T-cell (primary cell): Measurements from ENCODE around the gene ASB13. TPM values are rescaled to one million over a fixed set of nuclear protein-coding genes. Genes with fewer than 3 reads are reported as not detected.

Experiments used
- ATAC-seq, 4 experiments: fragments of 200-7000 bp in 3 of 4; fragments of 150-1000 bp in 1 of 4; cut with Tn5 transposase; replicated peaks in 1 of 4; 1 replicate in 3 of 4; 2 replicates in 1 of 4; pipeline ENCODE4 v1.10.0; 2021; ENCODE audit warnings: moderate library complexity in 3 of 4, mild to moderate bottlenecking in 2 of 4, moderate number of reproducible peaks in 1 of 4
- CTCF ChIA-PET, 2 donors: fragments of 300-600 bp; sonication (Branson Sonifier 250); formaldehyde crosslinking; loops; one replicate each; lab custom pipeline; 2022; ENCODE audit warnings: antibody characterized with exemption in 2 of 2; lab: Charles Lee
- POLR2A ChIA-PET, 2 donors: fragments of 300-600 bp; sonication (Branson Sonifier 250); formaldehyde crosslinking; loops; one replicate each; lab custom pipeline; 2022; ENCODE audit warnings: antibody characterized with exemption in 2 of 2; lab: Charles Lee
- DNase-seq, 35 experiments: peaks; one replicate each; pipeline versions ENCODE4 v3.0.0 to v3.0.0-alpha.2; 2013 to 2023
- H3K27ac ChIP-seq: one replicate; pipeline ENCODE4 v1.5.1; 2013; ENCODE audit warnings: low read length
- H3K27me3 ChIP-seq, 2 experiments: replicated peaks in 1 of 2; 1 replicate in 1 of 2; 2 replicates in 1 of 2; pipeline versions ENCODE4 v1.6.1 to v1.7.0; 2013; ENCODE audit warnings: low read length in 1 of 2, mixed read lengths in 1 of 2; ENCODE audit not compliant: control insufficient read depth in 2 of 2, insufficient read depth in 2 of 2; ENCODE audit errors: extremely low read depth in 1 of 2
- H3K36me3 ChIP-seq, 2 donors: 1 replicate in 1 of 2; 2 replicates in 1 of 2; pipeline versions ENCODE4 v1.6.1 to v1.7.0; 2013; ENCODE audit warnings: low read length in 1 of 2; ENCODE audit not compliant: control insufficient read depth in 2 of 2, insufficient read depth in 1 of 2; ENCODE audit errors: extremely low read depth in 1 of 2
- H3K4me1 ChIP-seq, 2 experiments: 1 replicate in 1 of 2; 2 replicates in 1 of 2; pipeline versions ENCODE4 v1.6.1 to v1.7.0; 2013; ENCODE audit warnings: low read length in 2 of 2, mixed read lengths in 1 of 2; ENCODE audit not compliant: insufficient read depth in 2 of 2, control insufficient read depth in 1 of 2; ENCODE audit errors: extremely low read depth in 1 of 2
- H3K4me3 ChIP-seq, 2 donors: 1 replicate in 1 of 2; 2 replicates in 1 of 2; pipeline versions ENCODE4 v1.5.1 to v1.7.0; 2013; ENCODE audit warnings: mild to moderate bottlenecking in 2 of 2, low read length in 1 of 2, moderate library complexity in 1 of 2; ENCODE audit not compliant: control insufficient read depth in 1 of 2; ENCODE audit errors: extremely low read depth in 1 of 2
- H3K9me3 ChIP-seq: 2 replicates; pipeline ENCODE4 v1.7.0; 2013
- H3K27ac Mint-ChIP-seq, 2 donors: one replicate each; pipeline ENCODE4 v1.8.0; 2020 to 2021; ENCODE audit warnings: mild to moderate bottlenecking in 2 of 2, mixed read lengths in 2 of 2
- H3K27me3 Mint-ChIP-seq, 2 donors: one replicate each; pipeline ENCODE4 v1.8.0; 2021 to 2022; ENCODE audit warnings: mixed read lengths in 2 of 2
- H3K36me3 Mint-ChIP-seq: one replicate; pipeline ENCODE4 v1.8.0; 2021; ENCODE audit warnings: mixed read lengths
- H3K4me1 Mint-ChIP-seq, 3 donors: one replicate each; pipeline ENCODE4 v1.8.0; 2020 to 2022; ENCODE audit warnings: mixed read lengths in 3 of 3, mild to moderate bottlenecking in 1 of 3
- H3K4me3 Mint-ChIP-seq, 3 donors: one replicate each; pipeline ENCODE4 v1.8.0; 2020 to 2022; ENCODE audit warnings: mild to moderate bottlenecking in 3 of 3, mixed read lengths in 3 of 3, moderate library complexity in 3 of 3
- H3K9me3 Mint-ChIP-seq, 3 donors: one replicate each; pipeline ENCODE4 v1.8.0; 2020 to 2022; ENCODE audit warnings: mixed read lengths in 3 of 3
- WGBS: methylation state at CpG from one replicate; pipeline ENCODE4 v1.1.5; 2013; ENCODE audit warnings: missing lambda C conversion rate; ENCODE audit not compliant: insufficient coverage; 5-methylcytosine and 5-hydroxymethylcytosine counted together
- total RNA-seq, 35 experiments: library from RNA in 6 of 35; stranded (reverse) in 6 of 35; fragments of 120-200 nt in 1 of 35; gene quantifications; one replicate each; pipeline versions ENCODE4 v1.2.1 to v1.2.4 and lab custom pipeline; 2013 to 2026

Gene ASB13
- total RNA-seq, 5 donors from 2014 or later (not counting 1 experiment from before 2014, with no cell fraction given), result 9.4 to 22.8 (median 14.1) TPM

GRCh38 chr10:5645944-5646617 is 20.3 kb downstream of the ASB13 start:
- DNase-seq (no peak), ATAC-seq (no peak)
- no peak overlapping the region for H3K27ac Mint-ChIP-seq
- ChIA-PET POLR2A (no interaction called here), CTCF (interaction anchor here in 1 of 2 donors (1.0 kb wide), 1 partner anchor 16 kb away, joined by 3 read pairs; no protein-coding TSS in a partner anchor)
- no peaks in the 10 kb centered on the region for H3K9me3 Mint-ChIP-seq
- H3K4me1 ChIP-seq, result no peaks in the 10 kb centered on the region
- H3K27me3 ChIP-seq, result no peaks in the 10 kb centered on the region
- 85% methylated on average over 11 of the region's 21 CpGs for WGBS
- peaks cover 28% of the 10 kb centered on the region for H3K36me3 Mint-ChIP-seq
- H3K27ac ChIP-seq, result no peak overlapping the region
- H3K36me3 ChIP-seq, result peaks cover 0 to 5% of the 10 kb centered on the region in 2 donors
- H3K9me3 ChIP-seq, result no peaks in the 10 kb centered on the region
- H3K4me1 Mint-ChIP-seq, result no peaks in the 10 kb centered on the region
- H3K27me3 Mint-ChIP-seq, result no peaks in the 10 kb centered on the region
- H3K4me3 ChIP-seq, result no peak overlapping the region
- no peak overlapping the region for H3K4me3 Mint-ChIP-seq

- H3K4me3 Mint-ChIP-seq, result no peak overlapping the region
- Histone ChIP-seq H3K4me1 (no peaks in the 10 kb centered on the region), H3K4me3 (no peak overlapping the region), H3K9me3 (no peaks in the 10 kb centered on the region), H3K27me3 (no peaks in the 10 kb centered on the region), H3K36me3 (peaks cover 0 to 8% of the 10 kb centered on the region in 2 donors), H3K27ac (no peak overlapping the region)
- H3K27me3 Mint-ChIP-seq, result no peaks in the 10 kb centered on the region
- 89% methylated on average over 9 of the region's 11 CpGs for WGBS
- CTCF ChIA-PET, result no interaction called here
- H3K4me1 Mint-ChIP-seq, result no peaks in the 10 kb centered on the region
- POLR2A ChIA-PET, result no interaction called here
- no peaks in the 10 kb centered on the region for H3K9me3 Mint-ChIP-seq
- DNase-seq, result no peak
- H3K36me3 Mint-ChIP-seq, result peaks cover 32% of the 10 kb centered on the region
- no peak for ATAC-seq
- no peak overlapping the region for H3K27ac Mint-ChIP-seq
These were observed 21.0 kb downstream of the ASB13 start for GRCh38 chr10:5645375-5645774.

- 100% methylated on average over 1 of the region's 6 CpGs for WGBS
- Mint-ChIP-seq H3K27me3 (no peaks in the 10 kb centered on the region), H3K9me3 (no peaks in the 10 kb centered on the region), H3K4me3 (no peak overlapping the region), H3K27ac (no peak overlapping the region), H3K4me1 (no peaks in the 10 kb centered on the region), H3K36me3 (peaks cover 30% of the 10 kb centered on the region)
- no peak overlapping the region for H3K27ac ChIP-seq
- H3K4me3 ChIP-seq, result no peak overlapping the region
- H3K9me3 ChIP-seq, result no peaks in the 10 kb centered on the region
- no peaks in the 10 kb centered on the region for H3K27me3 ChIP-seq
- H3K4me1 ChIP-seq, result no peaks in the 10 kb centered on the region
- CTCF ChIA-PET, result interaction anchor here in 1 of 2 donors (0.6 kb wide), 1 partner anchor 203 kb away, joined by 3 read pairs; no protein-coding TSS in a partner anchor
- no peak for DNase-seq
- ATAC-seq, result no peak
- peaks cover 0 to 10% of the 10 kb centered on the region in 2 donors for H3K36me3 ChIP-seq
- POLR2A ChIA-PET, result interaction anchor here in 1 of 2 donors (0.6 kb wide), 1 partner anchor 210 kb away, joined by 7 read pairs; no protein-coding TSS in a partner anchor
These were observed 21.5 kb downstream of the ASB13 start for GRCh38 chr10:5644930-5645329.

GRCh38 chr10:5643346-5644067 is 22.9 kb downstream of the ASB13 start:
- Histone ChIP-seq H3K36me3 (peaks cover 0 to 13% of the 10 kb centered on the region in 2 donors), H3K4me3 (no peak overlapping the region), H3K27me3 (no peaks in the 10 kb centered on the region), H3K4me1 (no peaks in the 10 kb centered on the region), H3K27ac (no peak overlapping the region), H3K9me3 (no peaks in the 10 kb centered on the region)
- no peak for ATAC-seq
- DNase-seq, result no peak
- Mint-ChIP-seq H3K36me3 (peaks cover 34% of the 10 kb centered on the region), H3K27ac (no peak overlapping the region), H3K4me1 (no peaks in the 10 kb centered on the region), H3K4me3 (no peak overlapping the region), H3K27me3 (no peaks in the 10 kb centered on the region), H3K9me3 (no peaks in the 10 kb centered on the region)
- ChIA-PET POLR2A (interaction anchor here in 1 of 2 donors (0.5 kb wide), 1 partner anchor 456 kb away, joined by 3 read pairs; no protein-coding TSS in a partner anchor), CTCF (interaction anchor here (0.5 to 0.6 kb wide), 3 partner anchors 49 to 227 kb away, joined by 4 to 5 read pairs (median 5); no protein-coding TSS in a partner anchor)
- 83% methylated on average over 3 of the region's 8 CpGs for WGBS

- no peak overlapping the region for H3K27ac ChIP-seq
- WGBS, result 98% methylated on average over 21 of the region's 25 CpGs
- POLR2A ChIA-PET, result no interaction called here
- H3K4me3 ChIP-seq, result no peak overlapping the region
- H3K4me3 Mint-ChIP-seq, result no peak overlapping the region
- ATAC-seq (no peak), DNase-seq (no peak)
- no peak overlapping the region for H3K27ac Mint-ChIP-seq
- H3K4me1 Mint-ChIP-seq, result no peaks in the 10 kb centered on the region
- no peaks in the 10 kb centered on the region for H3K9me3 Mint-ChIP-seq
- no peaks in the 10 kb centered on the region for H3K9me3 ChIP-seq
- H3K27me3 Mint-ChIP-seq, result no peaks in the 10 kb centered on the region
- CTCF ChIA-PET, result no interaction called here
- H3K36me3 ChIP-seq, result peaks cover 0 to 10% of the 10 kb centered on the region in 2 donors
- no peaks in the 10 kb centered on the region for H3K27me3 ChIP-seq
- no peaks in the 10 kb centered on the region for H3K4me1 ChIP-seq
- peaks cover 34% of the 10 kb centered on the region for H3K36me3 Mint-ChIP-seq
These were observed 24.9 kb downstream of the ASB13 start for GRCh38 chr10:5641501-5641900.

- H3K4me1 Mint-ChIP-seq, result no peaks in the 10 kb centered on the region
- POLR2A ChIA-PET, result no interaction called here
- no peaks in the 10 kb centered on the region for H3K27me3 ChIP-seq
These were observed 25.9 kb downstream of the ASB13 start for GRCh38 chr10:5640501-5640900.

More at GRCh38 chr10:5640501-5640900, 25.9 kb downstream of the ASB13 start:
- no peaks in the 10 kb centered on the region for H3K4me1 ChIP-seq
- 96% methylated on average over 10 of the region's 13 CpGs for WGBS
- DNase-seq, result no peak
- H3K36me3 ChIP-seq, result peaks cover 0 to 10% of the 10 kb centered on the region in 2 donors
- no peak for ATAC-seq
- CTCF ChIA-PET, result no interaction called here
- H3K27me3 Mint-ChIP-seq, result no peaks in the 10 kb centered on the region
- H3K36me3 Mint-ChIP-seq, result peaks cover 34% of the 10 kb centered on the region
- no peaks in the 10 kb centered on the region for H3K9me3 ChIP-seq
- no peak overlapping the region for H3K4me3 ChIP-seq
- no peak overlapping the region for H3K4me3 Mint-ChIP-seq
- no peak overlapping the region for H3K27ac ChIP-seq
- no peak overlapping the region for H3K27ac Mint-ChIP-seq
- no peaks in the 10 kb centered on the region for H3K9me3 Mint-ChIP-seq
